GM19455 (cell line): Measurements from ENCODE around the gene RAB7A.
"Not testable (repeated sequence)": the region's sequence is repeated elsewhere in the genome, so short reads cannot be mapped to it uniquely, and the experiment has no call there.

Experiments used
- ATAC-seq: cut with Tn5 transposase; IDR thresholded peaks from one replicate; pipeline ENCODE4 v1.9.1; 2021; ENCODE audit not compliant: unreplicated experiment

The RAB7A gene

GRCh38 chr3:128749561-128749960 is 23.6 kb downstream of the RAB7A start:
- ATAC-seq = not testable (repeated sequence)

GRCh38 chr3:128753715-128754114 is 27.7 kb downstream of the RAB7A start:
- ATAC-seq = no peak

GRCh38 chr3:128760042-128760441 is 34.1 kb downstream of the RAB7A start:
- no peak for ATAC-seq

- ATAC-seq = no peak
Observed at GRCh38 chr3:128760881-128761280, 34.9 kb downstream of the RAB7A start.

GRCh38 chr3:128761392-128761791 is 35.4 kb downstream of the RAB7A start:
- ATAC-seq = no peak

- ATAC-seq = no peak
Observed at GRCh38 chr3:128763967-128764366, 38.0 kb downstream of the RAB7A start.

GRCh38 chr3:128764863-128765262 is 38.9 kb downstream of the RAB7A start:
- no peak for ATAC-seq

GRCh38 chr3:128767094-128767750 is 41.2 kb downstream of the RAB7A start:
- ATAC-seq = no peak

GRCh38 chr3:128768471-128768870 is 42.5 kb downstream of the RAB7A start:
- ATAC-seq = no peak

GRCh38 chr3:128770387-128770786 is 44.4 kb downstream of the RAB7A start:
- ATAC-seq = no peak

- not testable (repeated sequence) for ATAC-seq
Observed at GRCh38 chr3:128773189-128773588, 47.2 kb downstream of the RAB7A start.

- not testable (repeated sequence) for ATAC-seq
Observed at GRCh38 chr3:128773592-128773991, 47.6 kb downstream of the RAB7A start.

GRCh38 chr3:128775241-128775640 is 49.3 kb downstream of the RAB7A start:
- no peak for ATAC-seq

GRCh38 chr3:128775906-128776542 is 50.0 kb downstream of the RAB7A start:
- ATAC-seq = no peak

GRCh38 chr3:128780101-128780837 is 54.3 kb downstream of the RAB7A start:
- no peak for ATAC-seq

GRCh38 chr3:128781164-128781563 is 55.2 kb downstream of the RAB7A start:
- ATAC-seq = no peak

GRCh38 chr3:128782282-128783146 is 56.5 kb downstream of the RAB7A start:
- no peak for ATAC-seq

GRCh38 chr3:128783774-128784173 is 57.8 kb downstream of the RAB7A start:
- no peak for ATAC-seq

- ATAC-seq = no peak
Observed at GRCh38 chr3:128784232-128784631, 58.2 kb downstream of the RAB7A start.

GRCh38 chr3:128784843-128785242 is 58.9 kb downstream of the RAB7A start:
- no peak for ATAC-seq

- ATAC-seq = no peak
Observed at GRCh38 chr3:128786434-128787020, 60.5 kb downstream of the RAB7A start.
